Heart left ventricle (tissue), 16 donors: ENCODE data around the gene GARS1. TPM values are rescaled to one million over a fixed set of nuclear protein-coding genes. Genes with fewer than 3 reads are reported as not detected.

Experiments used
- ATAC-seq, 4 donors: fragments of 200-7000 bp; cut with Tn5 transposase; one replicate each; pipeline ENCODE4 v1.9.1; 2020 to 2022; ENCODE audit warnings: moderate library complexity in 4 of 4, mild to moderate bottlenecking in 3 of 4, moderate number of reproducible peaks in 1 of 4
- DNase-seq, 5 donors: peaks; one replicate each; pipeline ENCODE4 v3.0.0-alpha.2; 2020
- H3K27ac ChIP-seq, 12 donors: fragments of 200-600 bp; sonication (generic) in 4 of 12; one replicate each; pipeline versions ENCODE4 v1.5.0 to v1.8.0; 2016 to 2022; ENCODE audit warnings: mild to moderate bottlenecking in 2 of 12
- H3K27me3 ChIP-seq, 9 donors: fragments of 200-600 bp; sonication (generic) in 2 of 9; one replicate each; pipeline versions ENCODE4 v1.5.1 to v1.8.0; 2016 to 2022; ENCODE audit warnings: mild to moderate bottlenecking in 3 of 9
- H3K36me3 ChIP-seq, 9 donors: fragments of 200-600 bp; sonication (generic) in 2 of 9; one replicate each; pipeline versions ENCODE4 v1.5.0 to v1.8.0; 2018 to 2022; ENCODE audit warnings: mild to moderate bottlenecking in 2 of 9
- H3K4me1 ChIP-seq, 12 donors: fragments of 200-600 bp; sonication (generic) in 4 of 12; one replicate each; pipeline versions ENCODE4 v1.5.0 to v1.8.0; 2016 to 2022; ENCODE audit warnings: mild to moderate bottlenecking in 3 of 12
- H3K4me3 ChIP-seq, 12 donors: fragments of 200-600 bp; sonication (generic) in 4 of 12; one replicate each; pipeline versions ENCODE4 v1.5.0 to v1.8.0; 2017 to 2022; ENCODE audit warnings: mild to moderate bottlenecking in 9 of 12, moderate library complexity in 4 of 12
- H3K9me3 ChIP-seq, 12 donors: fragments of 200-600 bp; sonication (generic) in 4 of 12; one replicate each; pipeline versions ENCODE4 v1.5.0 to v1.8.0; 2016 to 2022; ENCODE audit warnings: mild to moderate bottlenecking in 1 of 12
- POLR2A ChIP-seq, 2 donors: fragments of 450-650 bp; IDR thresholded peaks; one replicate each; pipeline ENCODE4 v1.6.1; 2017; ENCODE audit warnings: antibody characterized with exemption in 2 of 2, mild to moderate bottlenecking in 2 of 2, moderate library complexity in 2 of 2
- WGBS, 4 donors: extraction: QIAGEN DNeasy Blood & Tissue Kit in 2 of 4; methylation state at CpG; one replicate each; pipeline versions ENCODE4 v1.1.5 to v1.1.7; 2013 to 2018; 5-methylcytosine and 5-hydroxymethylcytosine counted together
- intact Hi-C, 10 donors: fragments of 100-400 bp; cut with DNase I; formaldehyde crosslinking; loops; one replicate each; pipeline versions ENCODE4 v1.11.1 to v1.14.2; 2022
- polyA plus RNA-seq, 2 donors: library from polyadenylated mRNA; stranded (reverse); fragments of 200-250 nt; gene quantifications; one replicate each; pipeline ENCODE4 v1.2.3, GENCODE V29; 2013
- total RNA-seq, 9 donors: library from RNA; depleted of rRNA in 2 of 9; stranded (reverse); fragments of >200 nt in 2 of 9; fragmentation: NEBNext Ultra II Directional in 3 of 9; extraction: Animal tissue kit (Norgen Biotek cat#: 25700) in 3 of 9; gene quantifications; one replicate each; pipeline versions ENCODE4 v1.1.0 to v1.2.4, GENCODE V29; 2016 to 2023
- TF ChIP-seq, protein P1 (sequence below), 12 donors: fragments of 200-600 bp; sonication (generic) in 4 of 12; IDR thresholded peaks; one replicate each; pipeline versions ENCODE4 v1.5.0 to v1.8.0; 2018 to 2022; ENCODE audit warnings: antibody characterized with exemption in 12 of 12, mild to moderate bottlenecking in 5 of 12
- donor health status: ischemic (EF 13 %, LVEDD 7.1; RV severe dilation, severe dysfunction).
- donor health status: healthy with polysubstance abuse.
- donor health status: DM: no; HTN: yes; CAD: no.
- donor health status: DM: no; HTN: no; CAD: no.
- donor health status: ischemic (EF 25% LVEDD 6.9; RV normal size, moderate dysfunction).
- donor health status: ischemic (EF 25% LVEDD 5.7; RV mildly dilated, moderate dysfunction).
- donor health status: healthy.
- donor health status: DM: yes; HTN: yes; CAD: no.
- donor health status: ischemic (EF 35%, LVEDD 5.7; RV mildly dilated, moderate dysfunction).
- donor health status: nonischemic (EF 11% LVEDD 7.7; RV severe dilation, severe dysfunction).
- donor health status: DM: yes; HTN: yes; CAD: no.
- donor health status: PGD.
- donor health status: ischemic (EF 29% LVEDD 5.4; RV normal size, mild dysfunction).
- donor health status: nonischemic (EF 23%, LVEDD 6.1; RV moderate dilation, normal function).

The GARS1 gene
- total and polyA plus RNA-seq, 11 donors, result 32.7 to 96.2 (median 48.5) TPM

DNA sequence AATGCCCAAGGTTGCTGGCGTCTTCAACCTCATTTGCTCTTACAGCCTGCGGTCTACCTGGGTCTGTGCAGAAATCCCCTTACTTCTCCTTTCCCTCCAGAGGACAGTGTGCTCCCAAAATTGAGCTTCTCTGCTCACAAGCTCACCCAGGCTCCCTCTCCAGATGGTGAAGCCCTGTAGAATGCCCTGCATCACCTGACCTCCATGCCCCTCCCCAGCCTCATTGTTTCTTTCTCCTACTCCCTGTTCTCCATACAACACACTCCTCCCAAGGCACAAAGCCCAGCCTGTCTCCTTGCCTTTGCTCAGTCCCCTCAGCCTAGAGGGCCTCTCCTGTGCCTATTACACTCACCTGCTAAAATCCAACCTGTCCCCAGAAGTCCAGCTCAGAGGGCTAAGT lies 84.1 kb downstream of the GARS1 start:
- DNase-seq, result no peak
- intact Hi-C loops, result no loop called here
- 88 to 91% (median 88%) methylated on average over 2 of the region's 2 CpGs for WGBS, 4 donors
- no peak for ATAC-seq
- TF ChIP-seq, protein P1, sequence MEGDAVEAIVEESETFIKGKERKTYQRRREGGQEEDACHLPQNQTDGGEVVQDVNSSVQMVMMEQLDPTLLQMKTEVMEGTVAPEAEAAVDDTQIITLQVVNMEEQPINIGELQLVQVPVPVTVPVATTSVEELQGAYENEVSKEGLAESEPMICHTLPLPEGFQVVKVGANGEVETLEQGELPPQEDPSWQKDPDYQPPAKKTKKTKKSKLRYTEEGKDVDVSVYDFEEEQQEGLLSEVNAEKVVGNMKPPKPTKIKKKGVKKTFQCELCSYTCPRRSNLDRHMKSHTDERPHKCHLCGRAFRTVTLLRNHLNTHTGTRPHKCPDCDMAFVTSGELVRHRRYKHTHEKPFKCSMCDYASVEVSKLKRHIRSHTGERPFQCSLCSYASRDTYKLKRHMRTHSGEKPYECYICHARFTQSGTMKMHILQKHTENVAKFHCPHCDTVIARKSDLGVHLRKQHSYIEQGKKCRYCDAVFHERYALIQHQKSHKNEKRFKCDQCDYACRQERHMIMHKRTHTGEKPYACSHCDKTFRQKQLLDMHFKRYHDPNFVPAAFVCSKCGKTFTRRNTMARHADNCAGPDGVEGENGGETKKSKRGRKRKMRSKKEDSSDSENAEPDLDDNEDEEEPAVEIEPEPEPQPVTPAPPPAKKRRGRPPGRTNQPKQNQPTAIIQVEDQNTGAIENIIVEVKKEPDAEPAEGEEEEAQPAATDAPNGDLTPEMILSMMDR (IDR thresholded peaks at IDR 0.05), result no peak
- no peak for TF ChIP-seq POLR2A (IDR thresholded peaks at IDR 0.05)
- Histone ChIP-seq H3K9me3 (no peaks in the 10 kb centered on the region), H3K4me1 (peaks cover 4 to 20% (median 12%) of the 10 kb centered on the region in 12 donors), H3K36me3 (no peaks in the 10 kb centered on the region), H3K27me3 (peaks cover 13 to 50% (median 32%) of the 10 kb centered on the region in 9 donors), H3K27ac (no peak overlapping the region), H3K4me3 (no peak overlapping the region)

DNA sequence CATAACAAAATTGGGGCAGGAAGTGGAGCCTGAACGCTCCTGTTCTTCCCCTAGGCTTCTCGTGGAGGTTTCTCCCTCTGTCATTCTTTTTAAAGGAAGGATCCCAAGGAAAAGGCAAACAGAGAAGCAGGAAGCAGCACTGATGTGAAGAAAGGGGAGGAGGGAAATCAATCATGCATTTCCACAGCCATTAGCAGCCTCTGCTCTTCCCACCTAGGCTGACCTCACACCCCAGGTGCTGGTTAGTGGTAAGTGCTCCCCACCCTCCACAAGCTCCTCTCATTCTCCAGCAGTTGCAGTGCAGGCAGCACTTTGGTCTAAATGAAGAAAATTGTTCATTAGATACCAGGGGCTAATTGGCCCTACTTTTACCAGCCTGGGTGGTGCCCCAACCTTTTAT lies 85.0 kb downstream of the GARS1 start:
- no peak for ATAC-seq
- Histone ChIP-seq H3K4me1 (peaks cover 4 to 22% (median 12%) of the 10 kb centered on the region in 12 donors), H3K4me3 (no peak overlapping the region), H3K27ac (no peak overlapping the region), H3K27me3 (peaks cover 13 to 57% (median 32%) of the 10 kb centered on the region in 9 donors), H3K9me3 (no peaks in the 10 kb centered on the region), H3K36me3 (no peaks in the 10 kb centered on the region)
- intact Hi-C loops, result loop anchor here in 4 of 10 donors (5.0 kb wide), 2 partner anchors 58 to 63 kb away; no protein-coding TSS in a partner anchor
- DNase-seq, result no peak
- WGBS, 4 donors, result 11 to 28% (median 17%) methylated on average over 2 of the region's 2 CpGs
- TF ChIP-seq POLR2A (IDR thresholded peaks at IDR 0.05), result no peak
- TF ChIP-seq, protein P1 (IDR thresholded peaks at IDR 0.05), result no peak

DNA sequence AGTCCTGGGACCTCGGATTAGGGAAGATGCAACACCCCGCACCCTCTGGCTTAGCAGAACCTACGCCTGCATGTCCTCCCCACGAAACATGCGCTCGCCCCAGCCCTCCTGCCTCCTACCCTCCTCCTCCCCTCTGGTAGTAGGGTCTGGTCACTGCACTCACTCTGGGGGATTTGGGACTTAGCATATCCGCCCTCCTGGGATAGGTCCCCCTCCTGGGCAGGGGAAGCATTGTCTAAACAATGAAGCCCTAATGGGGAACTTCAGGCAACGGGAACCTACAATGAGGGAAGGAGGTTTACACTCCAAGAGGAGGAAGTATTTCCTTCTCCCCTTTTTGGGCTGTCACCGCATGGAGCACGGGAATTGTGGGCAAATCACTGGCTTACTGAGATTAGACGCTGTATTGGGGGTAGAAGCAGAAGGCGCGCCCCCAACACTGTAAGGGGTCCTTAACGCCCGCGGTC lies 86.7 kb downstream of the GARS1 start:
- ATAC-seq (no peak), DNase-seq (no peak)
- peaks cover 4 to 22% (median 12%) of the 10 kb centered on the region in 12 donors for H3K4me1 ChIP-seq
- H3K27ac ChIP-seq, result no peak overlapping the region
- peaks cover 13 to 57% (median 32%) of the 10 kb centered on the region in 9 donors for H3K27me3 ChIP-seq
- intact Hi-C loops, result loop anchor here in 4 of 10 donors (5.0 kb wide), 2 partner anchors 56 to 61 kb away; no protein-coding TSS in a partner anchor
- no peaks in the 10 kb centered on the region for H3K36me3 ChIP-seq
- H3K4me3 ChIP-seq, result peak overlapping the region in 11 of 12 donors; percentile 44 to 67 (median 57)
- H3K9me3 ChIP-seq, result no peaks in the 10 kb centered on the region
- 16 to 21% (median 19%) methylated on average over 11 to 16 of the region's 16 CpGs for WGBS, 4 donors
- TF ChIP-seq, protein P1 (IDR thresholded peaks at IDR 0.05), result no peak
- no peak for TF ChIP-seq POLR2A (IDR thresholded peaks at IDR 0.05)

DNA sequence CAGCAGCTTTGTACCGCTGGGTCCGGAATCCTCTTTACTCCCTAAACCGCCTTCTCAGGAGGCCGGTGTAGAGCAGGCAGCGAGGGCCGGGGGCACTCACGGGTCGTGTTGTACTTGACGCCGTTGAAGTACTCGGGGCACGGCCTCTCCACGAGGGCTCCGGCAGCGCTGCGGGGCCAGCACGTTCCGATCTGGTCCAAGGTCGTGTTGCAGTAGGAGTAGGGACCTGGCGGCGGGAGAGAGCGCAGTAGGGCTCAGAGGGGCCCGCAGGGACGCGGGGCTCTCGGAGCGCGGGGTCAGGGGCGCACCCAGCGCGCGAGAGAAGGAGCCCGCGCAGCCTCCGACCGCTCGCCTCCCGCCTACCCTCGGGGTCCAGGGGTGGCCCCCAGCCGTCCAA lies 87.1 kb downstream of the GARS1 start:
- H3K27me3 ChIP-seq, result peaks cover 13 to 53% (median 32%) of the 10 kb centered on the region in 9 donors
- peaks cover 4 to 22% (median 12%) of the 10 kb centered on the region in 12 donors for H3K4me1 ChIP-seq
- H3K4me3 ChIP-seq, result peak overlapping the region; percentile 27 to 67 (median 56)
- intact Hi-C loops, result loop anchor here in 7 of 10 donors (1.0 to 5.0 kb wide), 4 partner anchors 55 to 60 kb away; no protein-coding TSS in a partner anchor
- TF ChIP-seq POLR2A (IDR thresholded peaks at IDR 0.05), result no peak
- TF ChIP-seq, protein P1 (IDR thresholded peaks at IDR 0.05), result no peak
- 1 to 2% (median 1%) methylated on average over 32 to 40 of the region's 40 CpGs for WGBS, 4 donors
- DNase-seq (no peak), ATAC-seq (peak in 2 of 4 donors; percentile 8 to 27)
- peak overlapping the region in 2 of 12 donors; percentile 5 to 21 for H3K27ac ChIP-seq
- no peaks in the 10 kb centered on the region for H3K36me3 ChIP-seq
- H3K9me3 ChIP-seq, result no peaks in the 10 kb centered on the region
